C4-2B (cell line): ENCODE measurements around the gene SLC26A4.

Experiments used
- CTCF ChIP-seq: fragments of 450-650 bp; conservative IDR thresholded peaks from 2 replicates; pipeline ENCODE4 v1.5.1; 2017; ENCODE audit warnings: mild to moderate bottlenecking
- ZFX ChIP-seq: fragments of 450-650 bp; IDR thresholded peaks from 2 replicates; pipeline ENCODE4 v1.6.1; 2017

- TF ChIP-seq CTCF = no peak
- no peak for TF ChIP-seq ZFX
Measured at GRCh38 chr7:107666790-107667189, 6.2 kb downstream of the SLC26A4 start.
